SK-N-SH treated with all-trans-retinoic acid at 6 μM for 48 hours (cell line): ENCODE measurements around the gene CALML6.

Experiments
- ATAC-seq: fragments of 200-7000 bp; cut with Tn5 transposase; 3 replicates; pipeline ENCODE4 v1.9.1; 2020; ENCODE audit warnings: mild to moderate bottlenecking, moderate library complexity
- CSDC2 ChIP-seq: fragments of 250-450 bp; sonication (Bioruptor Pico); IDR thresholded peaks from 2 replicates; pipeline ENCODE4 v1.5.0; 2020; ENCODE audit warnings: mild to moderate bottlenecking, moderate library complexity
- CSRNP3 ChIP-seq: fragments of 250-450 bp; sonication (Bioruptor Pico); IDR thresholded peaks from 2 replicates; pipeline ENCODE4 v1.5.1; 2021; ENCODE audit warnings: mild to moderate bottlenecking, moderate library complexity
- ESRRG ChIP-seq: fragments of 250-450 bp; sonication (Bioruptor Pico); IDR thresholded peaks from 2 replicates; pipeline ENCODE4 v1.6.1; 2021; ENCODE audit warnings: mild to moderate bottlenecking
- GLIS3 ChIP-seq: fragments of 250-450 bp; sonication (Bioruptor Pico); IDR thresholded peaks from 2 replicates; pipeline ENCODE4 v1.5.0; 2020; ENCODE audit warnings: mild to moderate bottlenecking, moderate library complexity
- ISL1 ChIP-seq: fragments of 250-450 bp; sonication (Bioruptor Pico); IDR thresholded peaks from 2 replicates; pipeline ENCODE4 v2.1.2; 2022; ENCODE audit warnings: mild to moderate bottlenecking, moderate library complexity
- OSR1 ChIP-seq: fragments of 250-450 bp; sonication (Bioruptor Pico); IDR thresholded peaks from 2 replicates; pipeline ENCODE4 v1.8.0; 2022; ENCODE audit warnings: moderate library complexity, mild to moderate bottlenecking, inconsistent platforms
- PATZ1 ChIP-seq: fragments of 250-450 bp; sonication (Bioruptor Pico); IDR thresholded peaks from 2 replicates; pipeline ENCODE4 v1.8.0; 2020; ENCODE audit warnings: mild to moderate bottlenecking, moderate library complexity, borderline replicate concordance
- PPARA ChIP-seq: fragments of 250-450 bp; sonication (Bioruptor Pico); IDR thresholded peaks from 2 replicates; pipeline ENCODE4 v1.5.0; 2020; ENCODE audit warnings: mild to moderate bottlenecking, borderline replicate concordance
- RARB ChIP-seq: fragments of 250-450 bp; sonication (Bioruptor Pico); IDR thresholded peaks from 2 replicates; pipeline ENCODE4 v1.8.0; 2021; ENCODE audit warnings: mild to moderate bottlenecking, moderate library complexity
- SNAI2 ChIP-seq: fragments of 250-450 bp; sonication (Bioruptor Pico); IDR thresholded peaks from 2 replicates; pipeline ENCODE4 v1.5.0; 2020; ENCODE audit warnings: mild to moderate bottlenecking, moderate library complexity
- TCF4 ChIP-seq: fragments of 250-450 bp; sonication (Bioruptor Pico); IDR thresholded peaks from 2 replicates; pipeline ENCODE4 v1.8.0; 2021; ENCODE audit warnings: mild to moderate bottlenecking, moderate library complexity, borderline replicate concordance
- TOX ChIP-seq: fragments of 250-450 bp; sonication (Bioruptor Pico); IDR thresholded peaks from 2 replicates; pipeline ENCODE4 v1.8.0; 2021; ENCODE audit warnings: mild to moderate bottlenecking, moderate library complexity, borderline replicate concordance
- TSHZ2 ChIP-seq: fragments of 250-450 bp; sonication (Bioruptor Pico); IDR thresholded peaks from 2 replicates; pipeline ENCODE4 v1.5.0; 2020; ENCODE audit warnings: mild to moderate bottlenecking, moderate library complexity
- ZFP3 ChIP-seq: fragments of 250-450 bp; sonication (Bioruptor Pico); IDR thresholded peaks from 2 replicates; pipeline ENCODE4 v1.5.0; 2020; ENCODE audit warnings: mild to moderate bottlenecking, moderate library complexity
- ZFP30 ChIP-seq: fragments of 450-650 bp; formaldehyde crosslinking; IDR thresholded peaks from 2 replicates; pipeline ENCODE4 v1.5.0; 2022; ENCODE audit warnings: mild to moderate bottlenecking, moderate library complexity
- ZNF565 ChIP-seq: fragments of 450-650 bp; formaldehyde crosslinking; conservative IDR thresholded peaks from 2 replicates; pipeline ENCODE4 v1.5.0; 2020; ENCODE audit warnings: low read depth, mild to moderate bottlenecking, moderate library complexity
- ZNF70 ChIP-seq: fragments of 450-650 bp; formaldehyde crosslinking; IDR thresholded peaks from 2 replicates; pipeline ENCODE4 v1.5.0; 2020; ENCODE audit warnings: mild to moderate bottlenecking, moderate library complexity
- ZNF8 ChIP-seq: fragments of 450-650 bp; formaldehyde crosslinking; IDR thresholded peaks from 2 replicates; pipeline ENCODE4 v1.5.0; 2020; ENCODE audit warnings: mild to moderate bottlenecking, moderate library complexity
- TF ChIP-seq, protein P1 (sequence below): fragments of 250-450 bp; sonication (Bioruptor Pico); IDR thresholded peaks from 2 replicates; pipeline ENCODE4 v1.5.1; 2020; ENCODE audit warnings: low read depth, mild to moderate bottlenecking, moderate library complexity

The CALML6 gene

GRCh38 chr1:1877865-1878436, 37.1 kb upstream of the CALML6 start (continued):
- no peak for TF ChIP-seq PATZ1 (CRISPR knock-in tag)

DNA sequence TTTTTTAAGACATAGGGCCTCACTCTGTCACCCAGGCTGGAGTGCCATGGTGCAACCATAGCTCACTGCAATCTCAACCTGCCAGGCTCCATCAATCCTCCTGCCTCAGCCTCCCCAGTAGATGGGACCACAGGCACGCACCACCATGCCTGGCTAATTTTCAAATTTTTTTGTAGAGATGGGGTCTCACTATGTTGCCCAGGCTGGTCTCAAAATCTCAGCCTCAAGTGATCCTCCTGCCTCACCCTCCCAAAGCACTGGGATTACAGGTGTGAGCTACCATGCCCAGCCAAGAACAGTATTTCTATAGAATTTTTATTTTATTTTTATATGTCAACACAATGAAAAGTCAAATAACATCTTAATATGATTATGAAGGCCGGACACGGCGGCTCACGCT, 35.1 kb upstream of the CALML6 start:
- no peak for TF ChIP-seq PATZ1 (CRISPR knock-in tag)

DNA sequence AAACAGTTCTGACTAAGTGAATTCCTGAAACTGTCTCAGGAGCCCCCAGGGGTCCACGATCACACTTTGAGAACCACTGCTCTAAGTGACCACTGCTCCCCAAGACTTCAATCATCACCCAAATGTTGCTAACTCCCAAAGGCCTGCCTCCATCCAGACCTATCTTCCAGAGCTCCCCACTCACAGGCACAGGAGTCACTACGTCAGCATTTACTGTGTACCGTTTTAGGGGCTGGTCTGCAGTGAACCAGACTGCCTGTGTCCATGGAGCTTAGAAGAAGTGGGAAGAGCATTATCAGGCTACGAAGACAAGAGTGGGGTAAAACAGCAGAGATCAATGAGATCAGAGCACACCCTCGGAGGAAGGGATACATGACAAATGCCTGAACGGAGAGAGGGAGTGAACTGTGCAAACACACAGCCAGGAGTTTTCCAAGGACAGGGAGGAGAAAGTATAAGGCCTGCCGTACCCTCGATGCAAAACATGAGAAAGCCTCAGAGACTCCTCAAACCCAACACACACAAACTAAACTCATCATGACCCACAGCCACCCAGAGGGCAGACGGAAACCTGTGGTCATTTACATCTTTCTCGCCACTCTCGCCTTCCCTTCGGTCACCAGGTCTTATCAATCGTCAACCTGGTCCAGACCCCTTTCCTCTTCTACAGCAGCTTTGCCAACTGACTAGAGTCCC, 34.3 kb upstream of the CALML6 start:
- TF ChIP-seq TSHZ2 (no peak), RARB (CRISPR knock-in tag) (no peak), OSR1 (no peak), TCF4 (CRISPR knock-in tag) (no peak), CSRNP3 (CRISPR knock-in tag) (no peak), ZFP3 (no peak), GLIS3 (no peak), CSDC2 (no peak), ZNF70 (CRISPR knock-in tag) (no peak), ISL1 (CRISPR knock-in tag) (no peak), PATZ1 (CRISPR knock-in tag) (no peak), PPARA (CRISPR knock-in tag) (no peak), ZFP30 (CRISPR knock-in tag) (no peak), SNAI2 (no peak), ESRRG (CRISPR knock-in tag) (no peak), ZNF565 (CRISPR knock-in tag) (no peak), TOX (CRISPR knock-in tag) (no peak), ZNF8 (CRISPR knock-in tag) (no peak)
- TF ChIP-seq, protein P1, sequence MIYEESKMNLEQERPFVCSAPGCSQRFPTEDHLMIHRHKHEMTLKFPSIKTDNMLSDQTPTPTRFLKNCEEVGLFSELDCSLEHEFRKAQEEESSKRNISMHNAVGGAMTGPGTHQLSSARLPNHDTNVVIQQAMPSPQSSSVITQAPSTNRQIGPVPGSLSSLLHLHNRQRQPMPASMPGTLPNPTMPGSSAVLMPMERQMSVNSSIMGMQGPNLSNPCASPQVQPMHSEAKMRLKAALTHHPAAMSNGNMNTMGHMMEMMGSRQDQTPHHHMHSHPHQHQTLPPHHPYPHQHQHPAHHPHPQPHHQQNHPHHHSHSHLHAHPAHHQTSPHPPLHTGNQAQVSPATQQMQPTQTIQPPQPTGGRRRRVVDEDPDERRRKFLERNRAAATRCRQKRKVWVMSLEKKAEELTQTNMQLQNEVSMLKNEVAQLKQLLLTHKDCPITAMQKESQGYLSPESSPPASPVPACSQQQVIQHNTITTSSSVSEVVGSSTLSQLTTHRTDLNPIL (CRISPR knock-in tag): no peak
- ATAC-seq: no peak

More for the DNA sequence above, 35.1 kb upstream of the CALML6 start:
- ATAC-seq: no peak
